DND-41 (cell line): Measurements from ENCODE around the gene LTO1.

Experiments
- CTCF ChIP-seq: IDR thresholded peaks from 2 replicates; pipeline ENCODE4 v1.5.1; 2012; ENCODE audit warnings: borderline replicate concordance, low read length, moderate library complexity, mild to moderate bottlenecking; ENCODE audit not compliant: poor library complexity, severe bottlenecking; ENCODE audit errors: extremely low read depth
- EZH2 ChIP-seq: IDR thresholded peaks from 3 replicates; pipeline ENCODE4 v1.6.1; 2012; ENCODE audit warnings: borderline replicate concordance, low read depth, mild to moderate bottlenecking, moderate library complexity, low read length, inconsistent platforms; ENCODE audit not compliant: severe bottlenecking

DNA sequence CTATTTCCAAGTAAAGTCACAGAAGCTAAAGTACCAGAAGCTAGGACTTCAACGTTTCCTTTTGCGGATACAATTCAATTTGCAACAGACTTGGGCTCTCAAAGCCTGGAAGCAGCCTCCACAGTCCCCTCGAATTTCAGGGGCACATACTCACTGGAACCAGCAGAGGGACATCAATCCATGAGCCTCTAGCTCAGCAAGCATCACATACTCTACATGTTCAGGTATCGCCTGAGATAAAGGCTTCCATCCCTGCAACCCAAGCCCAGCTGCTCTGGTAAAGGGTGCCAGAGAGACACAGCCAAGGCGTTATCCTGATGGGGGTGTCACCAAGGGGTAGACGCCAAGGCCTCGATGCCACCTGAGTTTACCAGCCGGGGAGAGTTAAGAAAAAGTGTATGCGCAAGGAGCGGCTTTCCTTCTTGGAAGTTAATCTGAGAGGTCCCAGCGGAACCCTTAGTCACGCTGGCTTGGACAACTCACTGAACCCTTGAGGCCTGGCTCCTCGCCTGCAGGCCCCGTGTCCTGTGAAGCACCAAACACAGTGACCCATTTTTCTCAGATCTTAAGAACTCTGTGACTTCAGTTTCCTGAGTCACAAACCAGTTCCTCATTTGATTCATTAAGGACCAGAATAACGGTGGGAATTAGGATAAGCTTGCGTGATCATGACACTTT lies 13.0 kb downstream of the LTO1 start:
- TF ChIP-seq CTCF: peak; percentile 30
- no peak for TF ChIP-seq EZH2
